Fibroblast of lung (primary cell): ENCODE data around the gene ZNF618.

Source experiments
- EZH2 ChIP-seq: IDR thresholded peaks from 2 replicates; pipeline ENCODE4 v1.5.1; 2012; ENCODE audit warnings: low read length, control low read depth, mild to moderate bottlenecking; ENCODE audit errors: missing control alignments
- TF ChIP-seq, protein P1 (sequence below), 2 donors: IDR thresholded peaks in 1 of 2; conservative IDR thresholded peaks in 1 of 2; 1 replicate in 1 of 2; 2 replicates in 1 of 2; pipeline ENCODE4 v1.5.1; 2011 to 2012; ENCODE audit warnings: low read length in 2 of 2, control low read depth in 1 of 2, inconsistent platforms in 1 of 2, low read depth in 1 of 2, mild to moderate bottlenecking in 1 of 2

DNA sequence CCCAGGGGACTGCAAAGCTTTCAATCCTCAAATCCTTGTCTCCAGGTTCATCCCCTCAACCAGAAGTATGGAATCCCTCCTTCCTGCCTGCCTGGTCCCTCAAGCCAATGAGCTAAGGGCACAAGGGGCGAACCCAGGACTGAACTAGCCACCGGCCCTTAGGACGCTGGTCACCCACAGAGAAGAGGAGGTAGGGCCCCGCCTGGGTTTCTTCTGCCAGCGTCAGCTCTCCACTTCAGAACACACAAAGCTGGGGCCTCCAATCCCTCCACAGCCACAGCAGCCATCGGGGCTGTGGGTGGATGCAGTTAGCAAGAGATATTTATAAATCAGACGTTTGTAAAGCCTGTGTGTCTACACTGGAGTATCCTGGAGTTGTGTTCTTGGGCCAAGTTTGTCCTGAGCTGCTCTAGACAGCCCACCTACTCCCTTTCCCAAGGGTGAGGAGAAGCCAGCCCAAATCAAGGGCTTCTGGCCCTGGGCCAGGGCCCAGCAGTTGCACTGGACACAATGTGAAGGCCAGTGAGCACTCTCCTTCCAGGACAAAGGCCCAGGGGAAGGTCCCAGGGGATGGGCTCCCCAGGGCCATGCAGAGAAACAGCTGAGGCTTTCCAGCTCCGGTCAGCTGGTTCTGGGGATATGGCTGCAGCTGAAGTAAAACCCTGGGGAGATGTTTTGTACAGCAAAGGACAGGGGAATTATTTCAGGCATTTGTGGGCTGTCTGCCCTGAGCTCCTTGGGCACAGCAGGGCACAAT is 183.1 kb downstream of the ZNF618 start:
- TF ChIP-seq EZH2: no peak
- TF ChIP-seq, protein P1, sequence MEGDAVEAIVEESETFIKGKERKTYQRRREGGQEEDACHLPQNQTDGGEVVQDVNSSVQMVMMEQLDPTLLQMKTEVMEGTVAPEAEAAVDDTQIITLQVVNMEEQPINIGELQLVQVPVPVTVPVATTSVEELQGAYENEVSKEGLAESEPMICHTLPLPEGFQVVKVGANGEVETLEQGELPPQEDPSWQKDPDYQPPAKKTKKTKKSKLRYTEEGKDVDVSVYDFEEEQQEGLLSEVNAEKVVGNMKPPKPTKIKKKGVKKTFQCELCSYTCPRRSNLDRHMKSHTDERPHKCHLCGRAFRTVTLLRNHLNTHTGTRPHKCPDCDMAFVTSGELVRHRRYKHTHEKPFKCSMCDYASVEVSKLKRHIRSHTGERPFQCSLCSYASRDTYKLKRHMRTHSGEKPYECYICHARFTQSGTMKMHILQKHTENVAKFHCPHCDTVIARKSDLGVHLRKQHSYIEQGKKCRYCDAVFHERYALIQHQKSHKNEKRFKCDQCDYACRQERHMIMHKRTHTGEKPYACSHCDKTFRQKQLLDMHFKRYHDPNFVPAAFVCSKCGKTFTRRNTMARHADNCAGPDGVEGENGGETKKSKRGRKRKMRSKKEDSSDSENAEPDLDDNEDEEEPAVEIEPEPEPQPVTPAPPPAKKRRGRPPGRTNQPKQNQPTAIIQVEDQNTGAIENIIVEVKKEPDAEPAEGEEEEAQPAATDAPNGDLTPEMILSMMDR (conservative IDR thresholded peaks at IDR 0.05 in 1 of 2, IDR thresholded peaks at IDR 0.05 in 1 of 2; ENCODE audit: low read depth in 1 of 2, low read length in 2 of 2): no peak
